ENCODE results near the gene PLEKHN1.

- TF ChIP-seq, protein P1, sequence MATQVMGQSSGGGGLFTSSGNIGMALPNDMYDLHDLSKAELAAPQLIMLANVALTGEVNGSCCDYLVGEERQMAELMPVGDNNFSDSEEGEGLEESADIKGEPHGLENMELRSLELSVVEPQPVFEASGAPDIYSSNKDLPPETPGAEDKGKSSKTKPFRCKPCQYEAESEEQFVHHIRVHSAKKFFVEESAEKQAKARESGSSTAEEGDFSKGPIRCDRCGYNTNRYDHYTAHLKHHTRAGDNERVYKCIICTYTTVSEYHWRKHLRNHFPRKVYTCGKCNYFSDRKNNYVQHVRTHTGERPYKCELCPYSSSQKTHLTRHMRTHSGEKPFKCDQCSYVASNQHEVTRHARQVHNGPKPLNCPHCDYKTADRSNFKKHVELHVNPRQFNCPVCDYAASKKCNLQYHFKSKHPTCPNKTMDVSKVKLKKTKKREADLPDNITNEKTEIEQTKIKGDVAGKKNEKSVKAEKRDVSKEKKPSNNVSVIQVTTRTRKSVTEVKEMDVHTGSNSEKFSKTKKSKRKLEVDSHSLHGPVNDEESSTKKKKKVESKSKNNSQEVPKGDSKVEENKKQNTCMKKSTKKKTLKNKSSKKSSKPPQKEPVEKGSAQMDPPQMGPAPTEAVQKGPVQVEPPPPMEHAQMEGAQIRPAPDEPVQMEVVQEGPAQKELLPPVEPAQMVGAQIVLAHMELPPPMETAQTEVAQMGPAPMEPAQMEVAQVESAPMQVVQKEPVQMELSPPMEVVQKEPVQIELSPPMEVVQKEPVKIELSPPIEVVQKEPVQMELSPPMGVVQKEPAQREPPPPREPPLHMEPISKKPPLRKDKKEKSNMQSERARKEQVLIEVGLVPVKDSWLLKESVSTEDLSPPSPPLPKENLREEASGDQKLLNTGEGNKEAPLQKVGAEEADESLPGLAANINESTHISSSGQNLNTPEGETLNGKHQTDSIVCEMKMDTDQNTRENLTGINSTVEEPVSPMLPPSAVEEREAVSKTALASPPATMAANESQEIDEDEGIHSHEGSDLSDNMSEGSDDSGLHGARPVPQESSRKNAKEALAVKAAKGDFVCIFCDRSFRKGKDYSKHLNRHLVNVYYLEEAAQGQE (tag by site-specific recombination; IDR thresholded peaks at IDR 0.05) = no peak
- no peak for TF ChIP-seq IKZF3 (tag by site-specific recombination; IDR thresholded peaks at IDR 0.05)
Observed at GRCh38 chr1:1024149-1024770, 58.0 kb downstream of the PLEKHN1 start.

Data from HEK293 (cell line).